MCF 10A (cell line): Measurements from ENCODE around the gene OR10AD1. TPM values are rescaled to one million over a fixed set of nuclear protein-coding genes. Genes with fewer than 3 reads are reported as not detected.

Source experiments
- BruUV-seq: library from RNA; stranded (reverse); fragments of 400-500 nt; replicated peaks from 2 replicates; lab custom pipeline; 2021; lab: Mats Ljungman, UMichigan
- CTCF ChIA-PET: fragments of 300-600 bp; sonication (Branson Sonifier 250); formaldehyde crosslinking; extraction: SDS; loops from one replicate; lab custom pipeline; 2021; ENCODE audit warnings: antibody characterized with exemption, inconsistent platforms; lab: Yijun Ruan, JAX
- POLR2A ChIA-PET: fragments of 300-600, 350-650 bp; sonication (Branson Sonifier 250); formaldehyde crosslinking; extraction: SDS; loops from one replicate; lab custom pipeline; 2020; ENCODE audit warnings: antibody characterized with exemption, inconsistent platforms; lab: Yijun Ruan, JAX
- DNase-seq: peaks from one replicate; pipeline ENCODE4 v3.0.0-alpha.2; 2018; ENCODE audit not compliant: unreplicated experiment
- H3K27ac Mint-ChIP-seq: one replicate; pipeline ENCODE4 v1.8.0; 2022; ENCODE audit warnings: mild to moderate bottlenecking, low read depth, mixed read lengths; ENCODE audit not compliant: unreplicated experiment
- H3K27me3 Mint-ChIP-seq: one replicate; pipeline ENCODE4 v1.8.0; 2022; ENCODE audit warnings: mixed read lengths; ENCODE audit not compliant: insufficient read depth, unreplicated experiment
- H3K36me3 Mint-ChIP-seq: one replicate; pipeline ENCODE4 v1.8.0; 2022; ENCODE audit warnings: mild to moderate bottlenecking, moderate library complexity, mixed read lengths; ENCODE audit not compliant: insufficient read depth, unreplicated experiment
- H3K4me1 Mint-ChIP-seq: one replicate; pipeline ENCODE4 v1.8.0; 2022; ENCODE audit warnings: mixed read lengths; ENCODE audit not compliant: insufficient read depth, unreplicated experiment
- H3K4me3 Mint-ChIP-seq: one replicate; pipeline ENCODE4 v1.8.0; 2022; ENCODE audit warnings: mild to moderate bottlenecking, moderate library complexity, mixed read lengths; ENCODE audit not compliant: unreplicated experiment
- H3K9me3 Mint-ChIP-seq: one replicate; pipeline ENCODE4 v1.8.0; 2022; ENCODE audit warnings: mixed read lengths; ENCODE audit not compliant: unreplicated experiment
- intact Hi-C: fragments of 100-400 bp; cut with micrococcal nuclease; formaldehyde crosslinking; loops from 2 replicates; pipeline ENCODE4 v1.14.1; 2022
- total RNA-seq: library from RNA; stranded (reverse); gene quantifications from 2 replicates; pipeline ENCODE4 v1.2.3, GENCODE V29; 2022
- TF ChIP-seq, protein P1 (sequence below): fragments of 200-600 bp; IDR thresholded peaks from one replicate; pipeline ENCODE4 v1.8.0; 2022; ENCODE audit warnings: antibody characterized with exemption, mild to moderate bottlenecking; ENCODE audit not compliant: unreplicated experiment

Gene OR10AD1
- total RNA-seq, 1 experiment from 2014 or later: not detected

DNA sequence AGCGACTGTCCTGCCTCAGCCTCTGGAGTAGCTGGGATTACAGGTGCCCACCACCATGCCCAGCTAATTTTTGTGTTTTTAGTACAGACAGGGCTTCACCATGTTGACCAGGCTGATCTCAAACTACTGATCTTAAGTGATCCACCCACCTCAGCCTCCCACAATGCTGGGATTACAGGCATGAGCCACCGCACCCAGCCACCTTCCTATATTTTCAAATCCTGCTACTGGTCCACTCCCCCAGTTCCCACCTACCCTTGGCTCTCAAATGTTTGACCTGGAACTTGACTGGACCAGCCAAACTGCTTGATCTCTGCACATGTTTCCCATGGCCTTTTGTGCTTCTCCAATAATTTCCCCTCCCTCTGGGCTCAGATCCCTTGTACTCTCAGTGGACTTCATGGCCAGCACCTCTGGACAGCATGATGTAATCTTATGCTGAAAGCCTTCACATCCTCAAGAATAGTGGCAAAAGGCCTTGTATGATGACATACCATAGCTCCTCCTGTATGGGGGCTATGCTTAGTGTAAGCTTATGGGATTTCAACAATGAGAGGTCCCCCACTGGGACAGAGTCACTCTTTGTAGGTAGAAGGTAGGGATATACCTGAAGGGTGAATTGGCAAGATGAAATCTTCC lies 22.1 kb downstream of the OR10AD1 start:
- H3K27me3 Mint-ChIP-seq: peaks cover 90% of the 10 kb centered on the region
- no peaks in the 10 kb centered on the region for H3K9me3 Mint-ChIP-seq
- TF ChIP-seq, protein P1, sequence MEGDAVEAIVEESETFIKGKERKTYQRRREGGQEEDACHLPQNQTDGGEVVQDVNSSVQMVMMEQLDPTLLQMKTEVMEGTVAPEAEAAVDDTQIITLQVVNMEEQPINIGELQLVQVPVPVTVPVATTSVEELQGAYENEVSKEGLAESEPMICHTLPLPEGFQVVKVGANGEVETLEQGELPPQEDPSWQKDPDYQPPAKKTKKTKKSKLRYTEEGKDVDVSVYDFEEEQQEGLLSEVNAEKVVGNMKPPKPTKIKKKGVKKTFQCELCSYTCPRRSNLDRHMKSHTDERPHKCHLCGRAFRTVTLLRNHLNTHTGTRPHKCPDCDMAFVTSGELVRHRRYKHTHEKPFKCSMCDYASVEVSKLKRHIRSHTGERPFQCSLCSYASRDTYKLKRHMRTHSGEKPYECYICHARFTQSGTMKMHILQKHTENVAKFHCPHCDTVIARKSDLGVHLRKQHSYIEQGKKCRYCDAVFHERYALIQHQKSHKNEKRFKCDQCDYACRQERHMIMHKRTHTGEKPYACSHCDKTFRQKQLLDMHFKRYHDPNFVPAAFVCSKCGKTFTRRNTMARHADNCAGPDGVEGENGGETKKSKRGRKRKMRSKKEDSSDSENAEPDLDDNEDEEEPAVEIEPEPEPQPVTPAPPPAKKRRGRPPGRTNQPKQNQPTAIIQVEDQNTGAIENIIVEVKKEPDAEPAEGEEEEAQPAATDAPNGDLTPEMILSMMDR: no peak
- no peak overlapping the region for H3K27ac Mint-ChIP-seq
- H3K4me3 Mint-ChIP-seq: no peak overlapping the region
- ChIA-PET POLR2A (interaction anchor here (0.6 kb wide), 1 partner anchor 424 kb away, joined by 4 read pairs; no protein-coding TSS in a partner anchor), CTCF (interaction anchor here (0.6 to 2.9 kb wide), 5 partner anchors 8 to 1873 kb away, joined by 3 to 15 read pairs (median 4); no protein-coding TSS in a partner anchor)
- no peak for DNase-seq
- H3K4me1 Mint-ChIP-seq: peaks cover 10% of the 10 kb centered on the region
- no TSS peak for BruUV-seq
- H3K36me3 Mint-ChIP-seq: no peaks in the 10 kb centered on the region
- intact Hi-C loops: no loop called here

DNA sequence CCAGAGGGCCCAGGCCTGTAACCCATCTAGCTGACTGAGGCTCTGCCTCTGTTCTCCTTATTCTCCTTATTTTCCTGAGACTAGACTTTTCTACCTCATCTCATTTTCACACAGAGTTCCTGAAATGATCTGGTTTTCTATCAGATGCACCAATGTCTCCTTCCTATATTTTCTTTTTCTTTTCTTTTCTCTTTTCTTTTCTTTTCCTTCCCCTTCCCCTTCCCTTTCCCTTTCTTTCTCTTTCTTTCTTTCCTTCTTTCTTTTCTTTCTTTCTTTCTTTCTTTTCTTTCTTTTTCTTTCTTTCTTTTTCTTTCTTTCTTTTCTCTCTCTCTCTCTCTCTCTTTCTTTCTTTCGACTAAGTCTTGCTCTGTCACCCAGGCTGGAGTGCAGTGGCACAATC lies 22.7 kb downstream of the OR10AD1 start:
- BruUV-seq: no TSS peak

DNA sequence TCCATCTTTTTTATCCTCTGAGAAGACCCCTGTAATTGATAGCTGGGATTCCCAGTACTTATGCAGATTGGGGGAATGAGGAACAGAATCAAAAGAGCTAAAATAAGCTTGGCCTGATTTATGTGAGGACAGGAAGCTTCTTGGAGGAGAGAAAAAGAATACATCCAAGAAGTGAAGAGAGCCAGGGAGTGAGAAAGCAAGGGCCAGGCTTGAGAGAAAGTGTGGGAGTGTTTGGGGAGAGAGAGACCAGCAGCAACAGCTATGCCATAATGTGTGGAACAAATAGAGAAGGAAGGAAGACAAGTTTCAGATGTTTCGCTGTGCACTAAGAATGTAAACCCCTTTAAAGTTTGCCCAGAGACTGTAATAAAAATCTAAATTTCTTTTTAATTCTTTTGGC lies 23.6 kb downstream of the OR10AD1 start:
- H3K4me3 Mint-ChIP-seq: no peak overlapping the region
- TF ChIP-seq, protein P1: no peak
- H3K9me3 Mint-ChIP-seq: no peaks in the 10 kb centered on the region
- CTCF ChIA-PET: interaction anchor here (0.6 to 2.9 kb wide), 5 partner anchors 10 to 440 kb away, joined by 3 to 15 read pairs (median 3); no protein-coding TSS in a partner anchor
- POLR2A ChIA-PET: interaction anchor here (0.7 kb wide), 1 partner anchor 19 kb away, joined by 3 read pairs; no protein-coding TSS in a partner anchor
- DNase-seq: no peak
- no TSS peak for BruUV-seq
- H3K36me3 Mint-ChIP-seq: no peaks in the 10 kb centered on the region
- H3K4me1 Mint-ChIP-seq: peaks cover 11% of the 10 kb centered on the region
- intact Hi-C loops: no loop called here
- H3K27ac Mint-ChIP-seq: no peak overlapping the region
- H3K27me3 Mint-ChIP-seq: peaks cover 85% of the 10 kb centered on the region

More for the DNA sequence above, 22.7 kb downstream of the OR10AD1 start:
- no peak for DNase-seq
- H3K36me3 Mint-ChIP-seq: no peaks in the 10 kb centered on the region
- H3K9me3 Mint-ChIP-seq: no peaks in the 10 kb centered on the region
- ChIA-PET CTCF (interaction anchor here (0.6 to 2.9 kb wide), 5 partner anchors 9 to 1872 kb away, joined by 3 to 15 read pairs (median 3); no protein-coding TSS in a partner anchor), POLR2A (interaction anchor here (0.6 kb wide), 1 partner anchor 425 kb away, joined by 4 read pairs; no protein-coding TSS in a partner anchor)
- H3K27ac Mint-ChIP-seq: no peak overlapping the region
- peaks cover 90% of the 10 kb centered on the region for H3K27me3 Mint-ChIP-seq
- intact Hi-C loops: no loop called here
- TF ChIP-seq, protein P1: no peak
- peaks cover 10% of the 10 kb centered on the region for H3K4me1 Mint-ChIP-seq
- no peak overlapping the region for H3K4me3 Mint-ChIP-seq

DNA sequence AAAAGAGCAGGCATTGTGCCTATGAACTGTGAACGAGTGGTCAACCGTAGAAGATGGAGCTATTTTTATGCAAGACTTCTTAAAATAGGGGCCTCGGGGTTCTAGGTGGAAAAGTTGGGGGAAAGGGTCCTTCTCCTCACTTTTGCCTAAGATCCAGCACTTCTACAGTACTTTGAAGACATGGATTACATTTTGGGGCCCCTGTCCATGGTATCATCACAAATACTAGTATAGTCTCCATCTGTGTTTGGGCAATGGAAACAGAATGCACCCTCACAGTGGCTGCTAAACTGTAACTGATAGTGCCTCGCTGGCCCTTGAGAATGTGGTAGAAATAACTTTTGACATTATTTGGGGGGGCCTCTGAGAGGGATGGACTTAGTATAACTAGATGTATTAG lies 25.1 kb downstream of the OR10AD1 start:
- H3K36me3 Mint-ChIP-seq: no peaks in the 10 kb centered on the region
- no peaks in the 10 kb centered on the region for H3K9me3 Mint-ChIP-seq
- H3K4me3 Mint-ChIP-seq: no peak overlapping the region
- ChIA-PET POLR2A (interaction anchor here (1.0 to 1.7 kb wide), 2 partner anchors 19 to 85 kb away, joined by 3 to 7 read pairs; no protein-coding TSS in a partner anchor), CTCF (interaction anchor here (0.6 to 4.5 kb wide), 7 partner anchors 12 to 1113 kb away, joined by 3 to 15 read pairs (median 3); no protein-coding TSS in a partner anchor)
- no peak for DNase-seq
- H3K27ac Mint-ChIP-seq: no peak overlapping the region
- peaks cover 79% of the 10 kb centered on the region for H3K27me3 Mint-ChIP-seq
- TF ChIP-seq, protein P1: no peak
- intact Hi-C loops: no loop called here
- no TSS peak for BruUV-seq
- peaks cover 11% of the 10 kb centered on the region for H3K4me1 Mint-ChIP-seq
